Stimulated activated CD4-positive, alpha-beta T cell treated with anti-CD3 and anti-CD28 coated beads, Interleukin-1b, Interleukin-23, amount 100 ng/mL, for 4 hours (primary cell): Measurements from ENCODE around the gene PRRC2B.
"Not testable (repeated sequence)": the region's sequence is repeated elsewhere in the genome, so short reads cannot be mapped to it uniquely, and the experiment has no call there.

Source experiments
- DNase-seq, 2 donors: peaks; one replicate each; pipeline ENCODE4 v3.0.0-alpha.2; 2020; ENCODE audit warnings: low read depth in 2 of 2

Gene PRRC2B

GRCh38 chr9:131539223-131539923 is 145.5 kb downstream of the PRRC2B start:
- DNase-seq: no peak

- DNase-seq: no peak
Observed at GRCh38 chr9:131543141-131543540, 149.3 kb downstream of the PRRC2B start.

GRCh38 chr9:131545003-131545785 is 151.3 kb downstream of the PRRC2B start, which contains the start of gene PRRT1B:
Gene PRRT1B, plus strand, starts transcription at chr9:131545523. Its CDS starts 93 bp downstream, at chr9:131545616.
- no peak for DNase-seq

- no peak for DNase-seq
Observed at GRCh38 chr9:131545786-131546335, 152.0 kb downstream of the PRRC2B start.

- no peak for DNase-seq
Observed at GRCh38 chr9:131546336-131547084, 152.6 kb downstream of the PRRC2B start.

- DNase-seq: not testable (repeated sequence)
Observed at GRCh38 chr9:131549186-131549585, 155.3 kb downstream of the PRRC2B start.
